Activated CD8-positive, alpha-beta memory T cell treated with anti-CD3 and anti-CD28 coated beads for 36 hours (primary cell): ENCODE measurements around the gene HSPA8. TPM values are rescaled to one million over a fixed set of nuclear protein-coding genes. Genes with fewer than 3 reads are reported as not detected.

Experiments
- CTCF ChIA-PET: fragments of 350-600 bp; sonication (Branson Sonifier 250); formaldehyde crosslinking; loops from one replicate; lab custom pipeline; 2021; ENCODE audit warnings: antibody characterized with exemption; lab: Charles Lee
- POLR2A ChIA-PET: fragments of 350-600 bp; sonication (Branson Sonifier 250); formaldehyde crosslinking; loops from one replicate; lab custom pipeline; 2021; ENCODE audit warnings: antibody characterized with exemption; lab: Charles Lee
- total RNA-seq, 2 experiments: library from RNA; stranded (reverse); gene quantifications; one replicate each; pipeline ENCODE4 v1.2.3, GENCODE V29; 2021

Gene HSPA8
- total RNA-seq, 2 experiments from 2014 or later: 3,768 to 3,828 TPM

GRCh38 chr11:123057661-123058305 is 4.2 kb downstream of the HSPA8 start:
- ChIA-PET CTCF (interaction anchor here (1.1 to 1.9 kb wide), 3 partner anchors 10 to 218 kb away, joined by 3 to 4 read pairs (median 3); no protein-coding TSS in a partner anchor), POLR2A (interaction anchor here (0.7 to 3.0 kb wide), 4 partner anchors 12 to 218 kb away, joined by 3 to 15 read pairs (median 7); no protein-coding TSS in a partner anchor)

- ChIA-PET POLR2A (interaction anchor here (0.6 to 3.0 kb wide), 5 partner anchors 13 to 217 kb away, joined by 3 to 15 read pairs (median 5); no protein-coding TSS in a partner anchor), CTCF (interaction anchor here (1.1 to 1.3 kb wide), 2 partner anchors 9 to 217 kb away, joined by 3 read pairs; no protein-coding TSS in a partner anchor)
Observed at GRCh38 chr11:123056835-123057491, 5.0 kb downstream of the HSPA8 start.

GRCh38 chr11:123055191-123055901 is 6.6 kb downstream of the HSPA8 start:
- ChIA-PET POLR2A (interaction anchor here (0.7 to 3.0 kb wide), 6 partner anchors 7 to 303 kb away, joined by 3 to 30 read pairs (median 4); partner anchors contain the start of gene HSPA8), CTCF (interaction anchor here (0.6 to 1.2 kb wide), 5 partner anchors 9 to 1691 kb away, joined by 3 to 4 read pairs (median 3); no protein-coding TSS in a partner anchor)

GRCh38 chr11:123054301-123055065 is 7.5 kb downstream of the HSPA8 start:
- ChIA-PET POLR2A (interaction anchor here (0.6 to 3.0 kb wide), 9 partner anchors 8 to 302 kb away, joined by 3 to 30 read pairs (median 5); partner anchors contain the start of gene HSPA8), CTCF (interaction anchor here (0.6 to 2.1 kb wide), 12 partner anchors 10 to 1545 kb away, joined by 3 to 10 read pairs (median 4); partner anchors contain the start of gene JHY)

DNA sequence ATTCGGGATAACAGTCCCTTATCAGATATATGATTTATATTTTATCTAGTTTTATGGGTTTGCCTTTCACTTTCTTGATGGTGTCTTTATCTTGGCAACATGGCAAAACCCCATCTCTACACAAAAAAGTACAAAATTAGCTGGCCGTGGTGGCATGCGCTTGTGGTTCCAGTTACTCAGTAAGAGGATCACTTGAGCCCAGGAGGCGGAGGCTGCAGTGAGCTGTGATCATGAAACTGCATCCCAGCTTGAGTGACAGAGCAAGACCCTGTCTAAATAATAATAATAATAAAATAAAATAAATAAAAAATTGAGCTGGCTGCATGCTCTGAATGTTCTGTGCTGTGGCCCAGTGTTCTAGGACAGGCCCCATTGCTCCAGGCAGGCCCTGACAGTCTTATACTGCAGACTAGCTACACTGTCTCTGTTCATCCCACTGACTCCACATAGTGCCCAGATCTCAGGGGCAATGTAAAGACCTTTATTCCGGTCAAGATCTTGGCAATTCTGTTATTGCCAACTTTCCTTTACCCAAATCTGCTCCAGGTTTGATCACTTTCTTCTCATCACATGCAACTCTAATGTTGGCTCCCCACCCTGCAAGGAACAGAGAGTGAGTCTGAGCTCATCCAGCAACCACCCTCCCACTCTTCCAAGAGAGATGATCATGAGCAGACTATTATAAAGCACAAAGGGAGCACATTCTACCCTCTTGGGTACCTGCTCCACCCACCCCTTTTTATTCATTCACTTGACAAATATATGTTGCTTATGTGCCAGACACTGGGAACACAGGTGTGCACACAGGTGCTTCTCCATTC is 8.8 kb downstream of the HSPA8 start:
- POLR2A ChIA-PET: interaction anchor here (0.6 to 2.7 kb wide), 5 partner anchors 10 to 1708 kb away, joined by 3 to 30 read pairs (median 7); partner anchors contain the start of gene HSPA8
- CTCF ChIA-PET: interaction anchor here (0.6 to 2.1 kb wide), 6 partner anchors 15 to 190 kb away, joined by 3 to 10 read pairs (median 4); no protein-coding TSS in a partner anchor

GRCh38 chr11:123051634-123052033 is 10.3 kb downstream of the HSPA8 start:
- ChIA-PET CTCF (no interaction called here), POLR2A (interaction anchor here (0.7 kb wide), 1 partner anchor 8 kb away, joined by 3 read pairs; no protein-coding TSS in a partner anchor)

DNA sequence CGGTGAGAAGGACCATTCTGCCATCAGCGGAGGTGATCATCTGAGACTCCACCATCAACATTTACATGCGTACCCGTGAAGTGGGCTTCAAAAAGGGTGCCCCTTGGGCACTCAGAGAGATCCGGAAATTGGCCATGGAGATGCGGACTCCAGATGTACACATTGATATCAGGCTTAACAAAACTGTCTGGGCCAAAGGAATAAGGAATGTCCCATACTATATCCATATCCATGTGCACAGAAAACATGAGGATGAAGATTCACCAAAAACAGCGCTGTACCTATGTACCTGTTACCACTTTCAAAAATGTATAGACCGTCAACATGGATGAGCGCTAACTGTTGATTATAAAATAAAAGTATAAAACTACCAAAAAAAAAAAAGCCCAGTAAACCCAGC is 10.8 kb downstream of the HSPA8 start:
- CTCF ChIA-PET: no interaction called here
- POLR2A ChIA-PET: interaction anchor here (0.7 kb wide), 1 partner anchor 7 kb away, joined by 3 read pairs; no protein-coding TSS in a partner anchor

- ChIA-PET CTCF (interaction anchor here (1.2 to 1.4 kb wide), 2 partner anchors 9 to 10 kb away, joined by 3 read pairs; no protein-coding TSS in a partner anchor), POLR2A (no interaction called here)
Observed at GRCh38 chr11:123047947-123048293, 14.0 kb downstream of the HSPA8 start.

DNA sequence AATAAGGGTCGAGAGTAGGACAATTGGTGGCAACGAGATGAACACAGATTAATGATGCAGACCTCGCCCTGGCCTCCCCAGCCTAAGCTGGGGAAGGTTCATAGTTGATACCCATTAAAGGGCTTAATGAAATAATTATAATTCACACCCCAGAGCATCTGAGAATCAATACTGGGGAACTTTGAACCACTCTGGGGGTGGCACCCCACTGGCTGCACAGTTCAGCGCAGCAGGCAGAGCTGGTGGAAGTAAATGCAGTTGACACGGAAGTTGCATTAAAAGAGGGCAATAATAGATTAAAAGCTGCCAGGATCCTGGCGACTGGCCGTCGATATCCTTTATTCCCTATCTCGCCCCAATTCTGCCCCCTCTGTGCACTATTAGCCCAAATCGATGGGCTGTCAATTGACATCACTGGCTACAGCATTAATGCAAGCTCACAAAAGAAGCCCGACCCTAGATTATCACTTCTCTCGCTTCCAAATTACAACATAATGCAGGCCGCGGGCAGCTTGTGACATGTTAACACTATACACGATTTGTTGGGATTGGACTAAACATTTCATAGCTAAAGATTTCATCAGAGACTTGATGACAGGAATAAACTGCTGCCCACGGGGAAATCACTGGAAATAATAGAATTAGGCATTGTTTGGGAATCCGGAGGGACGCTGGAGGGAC is 14.5 kb downstream of the HSPA8 start:
- CTCF ChIA-PET: interaction anchor here (1.2 to 1.4 kb wide), 2 partner anchors 10 kb away, joined by 3 read pairs; no protein-coding TSS in a partner anchor
- POLR2A ChIA-PET: no interaction called here

DNA sequence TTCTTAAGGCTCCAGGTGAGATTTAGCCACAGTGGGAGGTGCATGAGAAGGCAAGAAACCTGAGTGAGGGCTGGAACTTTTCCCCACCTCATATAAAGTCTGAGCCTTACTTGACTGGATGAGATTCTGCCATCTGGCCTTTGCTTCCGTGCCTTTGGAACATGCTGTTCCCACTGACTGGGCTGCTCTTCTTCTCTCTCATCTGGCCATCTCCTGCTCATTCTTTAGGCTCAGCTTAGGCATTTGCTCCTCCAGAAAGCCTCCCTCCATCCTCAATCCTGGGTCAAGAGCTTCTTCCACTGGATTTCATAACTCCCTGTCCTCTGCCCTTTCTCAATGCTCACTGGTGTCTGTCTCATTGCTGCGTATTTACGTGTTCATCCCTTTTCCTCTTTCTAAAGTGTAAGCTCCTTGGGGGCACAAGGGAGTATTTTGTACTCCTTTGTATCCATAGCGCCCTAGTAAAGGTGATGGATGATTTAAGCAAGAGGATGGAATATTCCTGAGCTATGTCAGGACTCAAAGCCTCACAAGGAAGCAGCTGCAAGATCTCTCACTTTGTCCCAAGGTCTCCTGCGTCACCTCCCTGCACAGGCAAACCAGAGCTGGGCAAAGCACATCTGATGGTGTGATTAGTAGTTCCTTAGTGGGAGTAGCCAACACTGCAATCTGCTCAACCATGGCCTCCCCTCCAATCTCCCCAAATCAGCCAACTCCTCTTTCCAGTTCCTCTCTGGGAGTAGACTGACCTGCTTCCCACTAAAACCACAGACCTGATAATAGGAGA is 15.3 kb downstream of the HSPA8 start:
- ChIA-PET CTCF (interaction anchor here (0.6 to 1.4 kb wide), 2 partner anchors 9 to 10 kb away, joined by 3 read pairs; no protein-coding TSS in a partner anchor), POLR2A (no interaction called here)

DNA sequence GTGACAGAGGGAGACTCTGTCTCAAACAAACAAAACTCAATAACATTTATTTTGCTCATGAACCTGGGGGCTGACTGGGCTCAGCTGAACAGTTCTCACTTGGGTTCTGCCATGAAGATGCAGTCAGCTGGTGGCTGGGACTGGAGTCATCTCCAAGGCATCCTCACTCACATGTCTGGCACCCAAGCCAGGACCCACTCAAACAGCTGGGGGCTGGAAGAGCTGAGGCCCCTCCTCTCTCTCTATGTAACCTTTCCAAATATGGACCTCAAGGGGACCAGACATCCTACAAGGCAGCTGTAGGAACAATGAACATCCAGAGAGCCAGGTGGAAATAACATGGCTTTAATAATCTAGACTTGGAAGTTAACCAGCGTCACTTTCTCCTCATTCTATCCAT is 16.8 kb downstream of the HSPA8 start:
- ChIA-PET CTCF (no interaction called here), POLR2A (no interaction called here)

DNA sequence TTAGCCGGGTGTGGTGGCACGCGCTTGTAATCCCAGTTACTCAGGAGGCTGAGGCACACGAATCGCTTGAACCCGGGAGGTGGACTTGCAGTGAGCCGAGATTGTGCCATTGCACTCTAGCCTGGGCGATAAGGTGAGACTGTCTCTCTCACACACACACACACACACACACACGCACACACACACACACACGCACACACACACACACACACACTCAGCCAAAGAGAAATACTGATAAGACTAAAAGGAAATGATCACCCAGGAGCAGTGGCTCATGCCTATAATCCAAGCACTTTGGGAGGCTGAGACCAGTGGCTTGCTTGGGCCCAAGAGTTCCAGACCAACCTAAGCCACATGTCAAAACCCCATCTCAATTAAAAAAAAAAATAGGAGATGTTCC is 20.8 kb downstream of the HSPA8 start:
- CTCF ChIA-PET: interaction anchor here (0.7 kb wide), 1 partner anchor 157 kb away, joined by 3 read pairs; no protein-coding TSS in a partner anchor
- POLR2A ChIA-PET: interaction anchor here (0.7 kb wide), 1 partner anchor 167 kb away, joined by 3 read pairs; no protein-coding TSS in a partner anchor

GRCh38 chr11:123040111-123040432 is 21.9 kb downstream of the HSPA8 start:
- ChIA-PET POLR2A (no interaction called here), CTCF (no interaction called here)

DNA sequence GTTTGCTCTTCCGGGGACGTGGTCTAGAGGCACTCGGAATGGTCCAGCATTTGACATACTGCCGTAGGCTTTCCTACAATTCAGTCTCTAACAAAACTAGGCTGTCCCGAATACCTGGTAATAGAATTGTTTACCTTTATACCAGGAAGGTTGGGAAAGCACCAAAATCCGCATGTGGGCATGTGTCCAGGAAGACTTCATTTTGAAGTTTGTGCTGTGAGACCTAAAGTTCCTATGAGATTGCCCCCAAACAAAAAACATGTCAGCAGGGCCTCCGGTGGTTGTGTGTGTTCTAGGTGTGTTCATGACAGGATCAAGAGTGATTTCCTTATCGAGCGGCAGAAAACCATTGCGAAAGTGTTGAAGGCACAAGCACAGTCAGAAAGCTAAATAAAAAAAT is 26.1 kb downstream of the HSPA8 start:
- CTCF ChIA-PET: interaction anchor here (0.6 to 1.4 kb wide), 3 partner anchors 13 to 408 kb away, joined by 3 to 4 read pairs (median 3); no protein-coding TSS in a partner anchor
- POLR2A ChIA-PET: no interaction called here

DNA sequence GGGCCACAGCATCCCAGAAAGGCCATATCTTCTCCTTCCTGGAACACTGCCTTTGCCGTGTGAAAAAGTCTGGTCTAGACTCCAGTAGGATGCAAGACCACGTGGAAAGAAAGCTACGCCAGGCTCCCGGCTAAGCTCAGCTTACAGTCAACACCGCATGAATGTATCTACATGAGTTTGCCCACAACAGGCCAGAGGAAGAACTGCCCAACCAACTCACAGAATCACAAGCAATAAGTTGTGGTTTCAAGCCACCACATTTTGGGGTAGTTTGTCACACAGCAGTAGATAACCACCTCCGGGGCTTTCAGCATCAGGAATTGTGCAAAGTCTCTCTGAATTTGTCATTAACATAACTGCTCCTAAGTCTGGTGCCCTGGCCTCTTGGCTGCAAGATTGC is 27.3 kb downstream of the HSPA8 start:
- ChIA-PET POLR2A (interaction anchor here (1.1 kb wide), 1 partner anchor 18 kb away, joined by 4 read pairs; no protein-coding TSS in a partner anchor), CTCF (interaction anchor here (2.3 kb wide), 1 partner anchor 12 kb away, joined by 8 read pairs; no protein-coding TSS in a partner anchor)

- ChIA-PET POLR2A (no interaction called here), CTCF (interaction anchor here (1.0 to 2.3 kb wide), 2 partner anchors 11 to 171 kb away, joined by 4 to 8 read pairs; no protein-coding TSS in a partner anchor)
Observed at GRCh38 chr11:123033895-123034294, 28.0 kb downstream of the HSPA8 start.
